HG03280 (cell line): ENCODE results near the gene HNMT.
"Not testable (repeated sequence)": the region's sequence is repeated elsewhere in the genome, so short reads cannot be mapped to it uniquely, and the experiment has no call there.

ENCODE experiments used
- ATAC-seq: cut with Tn5 transposase; IDR thresholded peaks from one replicate; pipeline ENCODE4 v1.9.1; 2021; ENCODE audit warnings: mild to moderate bottlenecking, moderate library complexity; ENCODE audit not compliant: unreplicated experiment

HNMT gene

DNA sequence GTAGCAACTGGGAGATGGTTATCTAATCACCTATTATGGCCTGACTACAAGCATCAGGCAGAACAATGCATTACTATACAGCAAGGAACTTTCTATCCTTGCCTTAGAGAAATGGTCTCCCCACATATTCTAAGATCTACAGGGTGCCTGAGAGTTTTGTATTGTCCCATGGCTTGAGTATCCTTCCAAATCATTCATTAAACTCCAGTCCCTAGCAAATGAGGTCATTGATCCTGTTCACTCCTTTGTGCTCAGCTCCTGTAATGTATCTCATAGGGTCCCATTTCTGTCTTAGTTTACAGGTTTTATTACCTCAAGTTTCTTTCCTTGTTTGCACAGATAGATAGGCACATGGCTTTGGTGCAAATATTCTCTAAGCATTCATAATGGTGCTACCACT lies 9.0 kb downstream of the HNMT start:
- ATAC-seq, result no peak

DNA sequence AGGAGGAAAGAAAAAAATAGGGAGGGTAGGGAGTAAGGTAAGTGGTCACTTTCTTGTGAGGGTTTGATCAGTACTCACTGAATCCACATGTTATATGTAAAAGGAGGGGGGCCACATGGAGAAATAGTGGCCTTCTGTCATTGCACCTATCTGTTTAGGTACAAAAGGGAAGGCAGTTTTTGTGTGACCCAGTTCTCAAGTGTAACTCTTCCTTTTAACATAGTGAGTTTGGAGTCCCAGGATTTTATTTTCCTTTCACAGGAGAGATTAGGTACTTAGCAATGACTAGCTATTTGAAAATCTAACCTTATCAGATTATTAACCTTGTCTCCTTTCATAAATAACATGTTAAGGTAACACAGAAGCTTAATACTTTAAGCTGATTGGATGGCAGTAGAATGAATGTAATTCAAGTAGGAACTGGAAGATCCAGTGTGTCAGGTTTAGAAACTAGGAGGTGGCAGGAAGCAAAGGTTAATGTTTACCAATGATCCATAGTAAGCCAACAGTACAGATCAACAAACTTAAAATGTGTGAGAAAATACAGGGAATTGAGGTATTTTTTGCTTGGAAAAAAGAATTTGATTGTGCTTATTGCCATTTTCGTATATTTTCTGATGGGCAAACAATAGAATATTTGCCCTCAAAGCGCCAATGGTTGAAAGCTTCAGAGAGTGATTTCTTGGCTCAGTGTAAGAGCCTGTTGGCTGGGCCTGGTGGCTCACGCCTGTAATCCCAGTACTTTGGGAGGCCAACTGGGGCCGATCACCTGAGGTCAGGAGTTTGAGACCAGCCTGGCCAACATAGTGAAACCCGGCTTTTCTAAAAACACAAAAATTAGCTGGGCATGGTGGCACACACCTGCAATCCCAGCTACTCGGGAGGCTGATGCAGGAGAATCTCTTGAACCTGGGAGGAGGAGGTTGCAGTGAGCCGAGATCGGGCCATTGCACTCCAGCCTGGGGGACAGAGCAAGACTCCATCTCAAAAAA lies 11.3 kb downstream of the HNMT start:
- no peak for ATAC-seq

- no peak for ATAC-seq
Measured at GRCh38 chr2:137976274-137976673, 12.0 kb downstream of the HNMT start.

GRCh38 chr2:137977790-137978189 lies 13.5 kb downstream of the HNMT start:
- ATAC-seq, result no peak

DNA sequence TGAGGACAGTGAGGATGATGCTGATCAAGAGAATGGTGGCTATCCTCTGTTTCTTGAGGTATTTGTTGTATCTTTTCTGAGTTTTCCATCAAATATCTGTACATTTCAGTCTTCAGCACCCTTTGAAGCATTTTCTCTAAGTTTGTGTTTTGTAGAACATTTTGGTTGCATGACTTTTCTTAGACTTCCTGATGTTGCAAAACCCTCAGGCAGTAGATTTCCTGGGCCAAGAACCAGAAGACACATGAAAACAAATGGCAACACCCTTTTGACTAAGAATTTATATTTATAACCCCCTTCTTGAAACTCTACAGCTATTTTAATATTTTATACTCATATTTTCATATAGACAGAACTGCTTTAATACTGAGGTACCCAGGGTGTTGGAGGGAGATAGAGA lies 16.2 kb downstream of the HNMT start:
- no peak for ATAC-seq

DNA sequence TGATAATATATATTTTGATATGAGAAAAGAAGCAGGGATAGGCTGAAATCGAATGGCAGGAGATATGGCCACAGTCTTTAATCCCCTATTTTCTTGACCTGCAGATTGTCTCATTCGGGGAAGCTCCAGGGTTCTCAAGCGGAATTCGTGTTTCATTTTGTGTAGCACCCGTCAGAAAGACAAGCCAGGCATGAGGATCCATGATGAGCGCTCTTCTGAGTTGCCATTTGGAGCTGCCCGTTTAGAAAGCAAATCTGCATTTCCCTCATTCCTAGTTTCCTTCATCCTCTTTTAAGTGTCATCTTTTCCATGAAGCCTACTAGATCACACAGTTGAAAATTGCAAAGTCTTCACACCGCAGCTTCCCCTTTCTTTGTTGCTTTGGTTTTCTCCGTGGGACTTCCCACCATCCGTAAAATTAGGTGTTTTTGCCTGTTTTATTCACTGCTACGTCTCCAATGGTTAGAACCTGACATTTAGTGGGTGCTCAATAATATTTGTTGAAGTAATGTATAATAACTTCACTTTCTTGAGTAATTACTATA lies 16.9 kb downstream of the HNMT start:
- no peak for ATAC-seq

- ATAC-seq, result no peak
Measured at GRCh38 chr2:137983581-137983980, 19.3 kb downstream of the HNMT start.

- no peak for ATAC-seq
Measured at GRCh38 chr2:137986268-137986667, 22.0 kb downstream of the HNMT start.

- no peak for ATAC-seq
Measured at GRCh38 chr2:137987011-137987410, 22.7 kb downstream of the HNMT start.

DNA sequence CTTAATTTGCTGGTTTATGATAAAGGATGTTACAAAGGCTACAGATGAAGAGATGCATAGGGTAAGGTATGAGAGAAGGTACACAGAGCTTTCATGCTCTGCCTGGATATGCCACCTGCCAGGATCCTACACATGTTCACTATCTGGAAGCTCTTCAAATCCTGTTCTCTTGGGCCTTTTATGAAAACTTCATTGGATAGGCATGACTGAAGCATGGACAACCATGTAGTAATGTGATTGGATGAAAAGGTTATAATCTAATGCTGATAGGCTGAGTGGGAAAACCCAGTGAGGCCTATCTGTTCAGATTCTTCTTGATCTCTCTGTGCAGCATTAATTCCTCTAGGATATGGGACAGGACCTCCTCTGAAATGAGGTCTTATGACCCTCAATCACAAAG lies 26.8 kb downstream of the HNMT start:
- ATAC-seq, result no peak

DNA sequence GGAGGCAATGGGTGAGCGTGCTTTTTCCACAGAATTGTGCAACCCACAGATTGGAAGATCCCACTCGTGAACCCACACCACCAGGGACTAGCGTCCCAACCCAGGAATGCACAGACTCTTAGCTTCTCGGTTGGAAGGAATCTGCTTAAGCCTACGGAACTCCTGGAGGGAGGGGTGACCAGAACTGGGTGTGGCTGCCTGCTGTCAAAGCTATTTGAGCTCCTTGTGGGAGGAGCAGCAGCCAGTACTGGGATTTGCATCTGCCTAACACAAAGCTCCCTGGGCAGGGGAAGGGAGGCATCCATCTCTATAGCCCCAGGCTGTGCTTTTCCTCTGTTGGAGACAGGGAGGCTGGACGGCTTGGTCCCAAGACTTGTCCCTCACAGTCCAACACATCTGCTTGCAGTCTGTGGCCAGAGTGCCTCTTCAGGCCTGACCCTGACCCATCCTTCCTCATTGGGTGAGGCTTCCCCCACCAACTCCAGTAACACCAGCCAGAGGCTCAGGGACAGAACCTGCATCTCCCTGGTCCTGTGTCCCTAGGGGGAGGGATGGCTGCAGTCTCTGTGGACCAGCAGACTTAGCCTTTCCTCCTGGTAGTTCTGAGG lies 27.9 kb downstream of the HNMT start:
- no peak for ATAC-seq

GRCh38 chr2:137993715-137994476 lies 29.6 kb downstream of the HNMT start:
- not testable (repeated sequence) for ATAC-seq

- not testable (repeated sequence) for ATAC-seq
Measured at GRCh38 chr2:137995368-137995767, 31.1 kb downstream of the HNMT start.

DNA sequence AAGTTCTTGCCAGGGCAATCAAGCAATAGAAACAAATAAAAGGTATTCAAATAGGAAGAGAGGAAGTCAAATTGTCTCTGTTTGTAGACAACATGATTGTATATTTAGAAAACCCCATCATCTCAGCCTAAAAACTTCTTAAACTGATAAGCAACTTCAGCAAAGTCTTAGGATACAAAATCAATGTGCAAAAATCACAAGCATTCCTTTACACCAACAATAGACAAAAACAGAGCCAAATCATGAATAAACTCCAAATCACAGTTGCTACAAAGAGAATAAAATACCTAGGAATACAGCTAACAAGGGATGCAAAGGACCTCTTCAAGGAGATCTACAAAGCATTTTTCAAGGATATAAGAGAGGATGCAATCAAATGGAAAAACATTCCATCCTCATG lies 31.9 kb downstream of the HNMT start:
- not testable (repeated sequence) for ATAC-seq

GRCh38 chr2:137997733-137998132 lies 33.5 kb downstream of the HNMT start:
- ATAC-seq, result no peak

DNA sequence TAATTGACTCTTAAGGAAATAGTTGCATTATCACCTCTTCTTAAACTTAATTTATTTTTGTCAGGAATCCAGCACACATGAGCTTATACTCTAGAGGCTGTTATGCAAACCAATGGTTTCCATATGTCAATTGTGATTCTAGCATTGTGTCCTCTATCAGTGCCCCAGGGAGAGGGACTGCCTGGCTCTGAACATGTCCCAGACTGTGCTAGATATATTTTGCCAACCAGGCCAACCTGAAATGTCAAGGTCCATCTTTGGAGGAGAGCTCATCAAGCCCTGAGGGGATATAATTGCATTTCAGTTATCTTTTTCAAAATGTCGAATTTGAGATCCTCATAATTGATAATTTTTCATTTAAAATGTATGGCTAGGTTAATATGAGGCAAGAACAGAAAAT lies 34.2 kb downstream of the HNMT start:
- ATAC-seq, result no peak

DNA sequence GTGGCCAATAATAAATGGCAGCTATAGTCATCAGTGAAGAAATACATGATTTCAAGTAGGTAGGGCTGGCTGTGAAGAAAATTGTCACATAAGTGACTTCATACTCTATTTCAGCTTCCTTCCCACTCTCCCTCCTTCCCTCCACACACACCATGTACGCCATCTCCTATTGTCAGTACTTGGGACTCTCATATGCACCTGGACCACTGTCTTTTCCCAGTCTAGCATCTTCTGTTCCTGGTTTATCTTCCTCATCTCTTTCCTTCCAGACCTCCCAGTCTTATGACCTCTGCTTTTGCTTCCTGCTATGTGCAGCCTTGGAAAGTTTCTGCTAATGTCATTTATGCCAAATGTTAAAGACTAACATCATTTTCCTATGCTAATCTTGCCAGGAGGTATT lies 35.0 kb downstream of the HNMT start:
- no peak for ATAC-seq

- no peak for ATAC-seq
Measured at GRCh38 chr2:138000009-138000408, 35.7 kb downstream of the HNMT start.

GRCh38 chr2:138000796-138001195 lies 36.5 kb downstream of the HNMT start:
- ATAC-seq, result no peak

DNA sequence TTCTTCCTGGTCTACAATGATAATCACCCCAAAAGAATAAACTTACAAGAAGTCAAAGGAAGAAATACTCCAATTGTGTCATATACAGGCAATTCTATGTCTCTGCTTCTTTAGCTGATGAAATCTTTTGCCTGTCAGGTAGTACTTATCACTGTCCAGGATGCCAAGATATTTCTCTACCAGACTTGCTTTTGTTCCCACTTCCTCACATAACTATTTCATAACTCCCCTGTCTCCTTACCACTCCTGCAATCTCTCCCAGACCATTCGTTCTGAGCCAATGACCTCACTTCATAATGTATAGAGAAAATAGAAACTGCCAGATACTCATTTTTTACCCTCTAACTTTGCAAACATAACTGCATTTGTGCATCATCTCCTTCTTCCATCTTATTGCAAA lies 39.1 kb downstream of the HNMT start:
- ATAC-seq, result no peak

DNA sequence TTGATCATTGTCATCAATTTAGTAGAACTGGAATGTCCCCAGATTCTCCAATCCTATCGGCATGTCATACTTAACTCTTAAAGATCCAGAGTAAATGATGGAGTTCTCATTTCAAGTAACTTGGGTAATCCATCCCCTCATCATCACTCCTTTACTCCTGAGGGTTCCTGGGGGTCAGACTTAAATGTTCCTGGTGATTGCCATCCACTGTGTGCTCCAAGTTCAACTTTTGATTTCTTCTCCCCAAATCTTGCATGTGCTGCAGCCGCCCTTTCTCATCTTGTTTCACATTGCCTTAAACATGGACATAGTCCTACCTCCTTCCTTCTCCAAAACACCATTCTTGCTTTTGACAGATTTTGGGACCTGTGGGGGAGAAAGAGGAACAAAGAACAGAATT lies 43.2 kb downstream of the HNMT start:
- ATAC-seq, result no peak
